HG03521 (cell line): ENCODE data around the gene FAM110C.
A peak's percentile ranks its signal among the peaks of the same experiment; 100 is the strongest.
"Not testable (repeated sequence)": the region's sequence is repeated elsewhere in the genome, so short reads cannot be mapped to it uniquely, and the experiment has no call there.

ENCODE experiments used
- ATAC-seq: cut with Tn5 transposase; IDR thresholded peaks from one replicate; pipeline ENCODE4 v1.9.1; 2021; ENCODE audit warnings: mild to moderate bottlenecking, moderate library complexity; ENCODE audit not compliant: unreplicated experiment

FAM110C gene

DNA sequence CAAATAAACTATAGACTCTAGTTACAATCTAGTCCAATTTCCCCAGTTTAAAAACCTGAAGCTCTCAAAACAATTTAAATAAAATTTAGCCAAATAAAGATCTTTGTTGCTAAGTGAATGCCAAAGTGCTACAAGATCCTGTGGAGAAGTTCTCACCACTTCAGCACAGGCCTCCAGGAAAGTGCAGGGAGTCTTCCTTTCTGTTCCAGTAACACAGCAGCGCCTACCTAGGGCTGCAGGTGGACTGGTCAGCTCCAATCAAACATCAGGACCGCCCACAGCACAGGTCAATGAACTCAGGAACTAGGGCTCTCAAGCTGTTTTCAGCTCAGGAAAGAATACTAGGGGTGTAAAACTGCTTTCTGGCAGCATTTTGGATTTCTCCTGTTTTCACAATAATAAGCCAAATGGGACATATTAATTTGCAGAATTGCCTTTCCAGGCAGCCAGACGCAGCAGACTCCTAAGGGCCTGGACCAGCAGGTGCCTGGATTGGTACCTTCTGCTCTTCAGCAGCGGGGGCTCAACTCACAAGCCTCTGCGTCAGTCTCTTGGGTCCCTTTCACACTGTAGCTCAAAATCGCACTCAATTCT lies 1.5 kb downstream of the FAM110C start:
- ATAC-seq = no peak

GRCh38 chr2:42788-43187 lies 3.5 kb downstream of the FAM110C start:
- ATAC-seq = no peak

- no peak for ATAC-seq
Measured at GRCh38 chr2:40465-40864, 5.8 kb downstream of the FAM110C start.

GRCh38 chr2:38155-38554 lies 8.2 kb downstream of the FAM110C start:
- ATAC-seq = no peak

DNA sequence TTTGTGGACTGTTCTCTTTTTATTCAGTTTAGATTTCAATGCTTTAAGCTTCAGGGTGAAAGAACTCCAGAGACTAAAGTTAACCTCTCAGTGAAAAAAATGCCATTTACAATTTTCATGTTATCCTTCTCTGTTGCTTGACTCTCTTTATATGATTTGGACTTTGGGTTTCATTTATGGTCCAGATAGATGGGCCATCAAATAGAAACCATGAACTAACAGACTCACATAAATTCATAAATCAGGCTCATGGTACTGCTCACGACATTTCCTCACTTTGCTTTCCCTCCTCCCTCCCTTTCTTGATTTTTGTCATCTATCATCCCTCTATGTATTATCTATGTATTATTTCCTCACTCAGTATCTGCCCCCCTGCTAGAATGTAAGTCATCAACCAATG lies 10.0 kb downstream of the FAM110C start:
- no peak for ATAC-seq

- no peak for ATAC-seq
Measured at GRCh38 chr2:35852-36251, 10.5 kb downstream of the FAM110C start.

DNA sequence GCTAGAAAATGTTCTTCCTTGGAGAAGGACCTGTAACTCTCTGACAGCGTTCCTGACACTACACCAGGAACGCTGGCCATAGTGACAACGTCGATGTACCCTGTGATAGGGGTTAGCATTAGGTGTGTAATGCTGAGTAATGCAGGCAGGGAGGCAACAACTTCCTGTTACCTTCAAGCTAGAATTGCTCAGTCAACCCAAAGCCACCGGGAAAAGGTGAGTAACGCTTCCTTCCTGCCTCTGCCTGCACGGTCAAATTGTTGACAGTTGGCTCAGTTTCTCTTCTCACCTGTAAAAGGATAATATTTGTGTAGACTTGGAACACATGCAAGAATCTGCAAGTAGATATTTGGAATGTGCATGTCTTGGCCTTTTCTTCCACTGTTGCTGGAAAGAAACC lies 12.7 kb downstream of the FAM110C start:
- no peak for ATAC-seq

DNA sequence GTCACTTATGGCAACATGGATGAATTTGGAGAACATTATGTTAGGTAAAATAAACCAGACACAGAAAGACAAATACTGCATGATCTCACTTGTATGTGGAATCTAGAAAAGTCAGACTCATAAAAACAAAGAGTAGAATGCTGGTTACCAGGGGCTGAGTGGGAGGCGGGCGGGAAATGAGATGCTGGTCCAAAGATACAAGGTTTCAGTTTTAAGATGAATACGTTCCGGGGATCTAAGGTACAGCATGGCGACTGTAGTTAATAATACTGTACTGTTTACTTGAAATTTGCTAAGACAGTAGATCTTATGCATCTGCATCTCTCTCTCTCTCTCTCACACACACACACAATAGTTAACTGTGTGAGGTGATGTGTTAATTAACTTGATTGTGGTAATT lies 14.2 kb downstream of the FAM110C start:
- no peak for ATAC-seq

DNA sequence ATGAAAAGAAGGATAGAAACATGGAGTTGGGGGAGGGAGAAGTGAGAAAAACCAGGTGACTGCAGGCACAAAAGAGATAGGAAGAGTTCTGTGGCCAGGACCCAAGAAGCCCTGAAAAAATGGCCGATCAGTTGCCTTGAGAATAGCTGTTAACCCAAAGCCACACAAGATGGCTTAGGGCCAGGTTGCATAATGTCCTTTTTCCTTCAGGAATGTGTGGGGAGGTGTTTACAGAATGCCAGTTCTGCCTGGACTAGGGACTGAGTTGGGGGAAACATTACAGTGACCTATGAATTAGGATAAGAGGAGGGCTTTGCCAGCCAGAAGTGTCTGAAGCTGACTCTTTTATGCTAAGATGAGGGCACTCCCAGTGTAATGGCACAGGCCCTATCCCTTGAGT lies 17.1 kb downstream of the FAM110C start:
- ATAC-seq = no peak

GRCh38 chr2:28406-28975 lies 17.8 kb downstream of the FAM110C start:
- ATAC-seq = no peak

GRCh38 chr2:26891-27290 lies 19.4 kb downstream of the FAM110C start:
- no peak for ATAC-seq

GRCh38 chr2:25543-25942 lies 20.8 kb downstream of the FAM110C start:
- ATAC-seq = no peak

- not testable (repeated sequence) for ATAC-seq
Measured at GRCh38 chr2:24591-24990, 21.7 kb downstream of the FAM110C start.

GRCh38 chr2:24107-24506 lies 22.2 kb downstream of the FAM110C start:
- ATAC-seq = peak; percentile 88

DNA sequence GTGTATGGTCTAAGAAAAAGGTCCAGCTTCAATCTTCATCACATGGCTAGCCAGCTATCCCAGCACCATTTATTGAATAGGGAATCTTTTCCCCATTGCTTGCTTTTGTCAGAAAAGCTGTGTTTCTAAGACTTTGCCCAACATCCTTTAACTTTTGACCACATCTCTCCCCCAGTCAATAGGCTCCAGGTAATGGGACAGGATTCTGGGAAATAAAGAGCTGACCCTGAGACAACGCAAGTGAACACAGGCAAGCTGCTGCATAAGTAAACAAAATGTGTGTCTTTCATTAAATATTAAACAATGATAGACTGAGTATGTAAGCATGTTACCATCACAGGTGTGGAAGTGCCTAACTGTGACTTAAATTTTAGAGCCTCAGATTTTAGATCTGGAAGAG lies 23.0 kb downstream of the FAM110C start:
- no peak for ATAC-seq

GRCh38 chr2:22244-22643 lies 24.1 kb downstream of the FAM110C start:
- not testable (repeated sequence) for ATAC-seq

- not testable (repeated sequence) for ATAC-seq
Measured at GRCh38 chr2:20259-20658, 26.0 kb downstream of the FAM110C start.

- no peak for ATAC-seq
Measured at GRCh38 chr2:19505-19904, 26.8 kb downstream of the FAM110C start.

DNA sequence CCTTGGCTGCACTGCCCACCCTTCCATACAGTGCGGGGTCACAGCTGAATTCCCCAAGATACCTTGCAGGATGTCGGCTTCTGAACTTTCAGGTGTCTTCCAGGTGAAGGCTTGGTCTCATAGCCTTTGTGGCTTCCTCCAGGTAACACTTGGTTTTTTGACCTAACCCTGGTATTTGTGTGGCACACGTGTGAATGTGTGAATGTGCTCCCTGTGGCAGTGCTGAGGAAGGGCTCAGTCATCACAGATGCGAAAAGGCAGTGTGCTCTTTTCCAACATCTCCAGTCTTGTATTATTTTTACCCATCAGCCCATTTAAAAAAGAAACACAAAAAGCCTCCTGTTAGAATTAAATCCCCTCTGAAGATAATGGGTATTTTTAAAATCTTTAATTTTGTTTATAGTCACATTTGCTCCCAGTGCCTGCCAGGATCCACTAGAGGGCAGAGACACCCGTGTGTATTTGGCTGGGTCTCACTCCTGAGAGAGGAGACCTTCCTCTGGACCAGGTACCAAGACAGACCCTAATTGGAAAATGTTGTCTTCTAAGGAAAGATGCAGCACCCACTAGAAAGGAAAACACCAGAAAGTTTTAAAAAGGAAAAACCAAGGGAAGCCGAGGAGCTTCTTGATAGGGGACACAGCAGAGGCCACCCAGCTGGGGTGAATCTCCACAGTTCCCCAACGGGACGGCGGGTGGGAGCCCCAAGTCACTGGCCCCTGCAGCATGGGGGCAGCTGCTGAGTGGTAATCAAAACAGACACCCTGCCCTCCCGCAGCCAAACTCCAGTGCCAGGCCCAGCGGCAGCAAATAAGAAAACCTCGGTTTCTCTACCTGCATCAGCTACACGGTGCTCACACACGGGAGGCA lies 27.7 kb downstream of the FAM110C start:
- ATAC-seq = no peak

- not testable (repeated sequence) for ATAC-seq
Measured at GRCh38 chr2:15916-16315, 30.4 kb downstream of the FAM110C start.

- no peak for ATAC-seq
Measured at GRCh38 chr2:11248-11941, 34.9 kb downstream of the FAM110C start.
